ENCODE results near the gene KRTAP1-4.
"Not testable (repeated sequence)": the region's sequence is repeated elsewhere in the genome, so short reads cannot be mapped to it uniquely, and the experiment has no call there.

Gene KRTAP1-4

GRCh38 chr17:41008811-41009210 lies 21.2 kb downstream of the KRTAP1-4 start, which contains the start of gene KRTAP3-1:
Gene KRTAP3-1, minus strand, starts transcription at chr17:41009128. Its CDS starts 54 bp downstream, at chr17:41009074.
- TF ChIP-seq CTCF (IDR thresholded peaks at IDR 0.05) = no peak

GRCh38 chr17:41004397-41004796 lies 25.6 kb downstream of the KRTAP1-4 start:
- TF ChIP-seq CTCF (IDR thresholded peaks at IDR 0.05) = no peak

- TF ChIP-seq CTCF (IDR thresholded peaks at IDR 0.05) = no peak
These were observed 26.1 kb downstream of the KRTAP1-4 start for GRCh38 chr17:41003926-41004325.

- no peak for TF ChIP-seq CTCF (IDR thresholded peaks at IDR 0.05)
These were observed 27.2 kb downstream of the KRTAP1-4 start for GRCh38 chr17:41002814-41003213.

- TF ChIP-seq CTCF (IDR thresholded peaks at IDR 0.05) = no peak
These were observed 28.2 kb downstream of the KRTAP1-4 start for GRCh38 chr17:41001795-41002194.

- TF ChIP-seq CTCF (IDR thresholded peaks at IDR 0.05) = not testable (repeated sequence)
These were observed 30.4 kb downstream of the KRTAP1-4 start, which contains the start of gene KRTAP3-2 for GRCh38 chr17:40999563-40999962. Gene KRTAP3-2, minus strand, starts transcription at chr17:40999906. Its CDS starts 53 bp downstream, at chr17:40999853.

- no peak for TF ChIP-seq CTCF (IDR thresholded peaks at IDR 0.05)
These were observed 32.6 kb downstream of the KRTAP1-4 start for GRCh38 chr17:40997361-40997760.

- no peak for TF ChIP-seq CTCF (IDR thresholded peaks at IDR 0.05)
These were observed 33.2 kb downstream of the KRTAP1-4 start for GRCh38 chr17:40996829-40997228.
